Measurements from ENCODE around the gene C3orf18. TPM values are rescaled to one million over a fixed set of nuclear protein-coding genes. Genes with fewer than 3 reads are reported as not detected.

The C3orf18 gene
- total and polyA plus RNA-seq, 9 of the 15 experiments (the other 6 are each of a cell fraction or from before 2014, with no cell fraction given): 0.01 to 2.3 (median 0.94) TPM

DNA sequence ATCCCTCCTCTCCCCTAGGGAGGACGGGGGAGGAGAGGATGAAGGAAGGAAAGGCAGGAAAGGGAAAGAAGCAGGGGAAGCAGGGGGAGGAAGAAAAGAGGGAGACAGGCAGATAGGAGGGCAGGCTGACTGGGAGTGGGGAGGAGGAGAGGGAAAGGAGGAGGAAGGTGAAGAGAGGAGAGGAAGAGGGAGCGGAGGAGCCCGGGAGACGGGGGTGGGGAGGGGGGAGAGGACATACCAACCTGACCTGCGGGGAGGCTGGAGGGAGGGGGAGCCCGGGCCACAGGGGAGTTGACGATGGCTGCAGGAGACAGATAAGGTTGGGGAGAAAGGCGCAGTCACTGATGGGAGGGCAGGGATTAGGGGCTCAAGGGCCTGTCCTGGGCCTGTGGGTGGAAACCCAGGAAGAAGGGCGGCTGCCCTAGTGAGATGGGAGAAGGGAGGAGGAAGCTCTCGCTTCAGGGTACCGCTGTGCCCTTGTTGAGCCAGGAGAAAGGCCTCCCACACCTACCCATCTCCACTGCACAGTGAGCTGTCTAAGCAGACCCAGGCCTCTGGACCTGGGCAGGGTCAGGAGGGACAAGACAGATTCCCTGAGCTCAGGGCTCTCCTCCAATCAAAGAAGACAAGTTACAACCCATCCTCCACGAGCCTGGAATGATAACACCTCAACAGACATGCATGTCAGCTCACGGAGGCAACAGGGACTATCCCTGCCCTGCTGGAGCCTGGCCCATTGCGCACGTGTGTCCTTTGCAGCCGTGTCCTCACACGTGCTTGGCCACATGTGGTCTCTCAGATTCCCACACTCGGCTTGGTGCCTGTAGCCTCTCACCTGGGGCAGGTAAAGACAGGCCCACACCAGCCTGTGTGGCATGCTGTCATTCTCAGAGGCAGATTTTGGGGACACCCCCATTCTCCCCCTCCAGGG lies 27.9 kb downstream of the C3orf18 start (continued):
- TF ChIP-seq SAFB (IDR thresholded peaks at IDR 0.05; ENCODE audit: borderline replicate concordance, low read depth, low read length): no peak
- TF ChIP-seq, protein P1, sequence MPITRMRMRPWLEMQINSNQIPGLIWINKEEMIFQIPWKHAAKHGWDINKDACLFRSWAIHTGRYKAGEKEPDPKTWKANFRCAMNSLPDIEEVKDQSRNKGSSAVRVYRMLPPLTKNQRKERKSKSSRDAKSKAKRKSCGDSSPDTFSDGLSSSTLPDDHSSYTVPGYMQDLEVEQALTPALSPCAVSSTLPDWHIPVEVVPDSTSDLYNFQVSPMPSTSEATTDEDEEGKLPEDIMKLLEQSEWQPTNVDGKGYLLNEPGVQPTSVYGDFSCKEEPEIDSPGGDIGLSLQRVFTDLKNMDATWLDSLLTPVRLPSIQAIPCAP (CRISPR knock-in tag; IDR thresholded peaks at IDR 0.05; ENCODE audit: borderline replicate concordance): no peak
- TF ChIP-seq JUN (IDR thresholded peaks at IDR 0.05; ENCODE audit: borderline replicate concordance, low read depth, low read length): no peak
- TF ChIP-seq JUN (CRISPR knock-in tag; IDR thresholded peaks at IDR 0.05; ENCODE audit: borderline replicate concordance): no peak
- TF ChIP-seq ZBTB49 (CRISPR knock-in tag; IDR thresholded peaks at IDR 0.05; ENCODE audit: borderline replicate concordance): no peak
- TF ChIP-seq ILK (tag; IDR thresholded peaks at IDR 0.05; ENCODE audit: borderline replicate concordance, low read depth): no peak
- peak; percentile 62; the same call in 1 of the 2 replicates for TF ChIP-seq MECOM (CRISPR knock-in tag; IDR thresholded peaks at IDR 0.05)
- TF ChIP-seq DACH1 (IDR thresholded peaks at IDR 0.05; ENCODE audit: partially characterized antibody): no peak
- TF ChIP-seq, protein P2, sequence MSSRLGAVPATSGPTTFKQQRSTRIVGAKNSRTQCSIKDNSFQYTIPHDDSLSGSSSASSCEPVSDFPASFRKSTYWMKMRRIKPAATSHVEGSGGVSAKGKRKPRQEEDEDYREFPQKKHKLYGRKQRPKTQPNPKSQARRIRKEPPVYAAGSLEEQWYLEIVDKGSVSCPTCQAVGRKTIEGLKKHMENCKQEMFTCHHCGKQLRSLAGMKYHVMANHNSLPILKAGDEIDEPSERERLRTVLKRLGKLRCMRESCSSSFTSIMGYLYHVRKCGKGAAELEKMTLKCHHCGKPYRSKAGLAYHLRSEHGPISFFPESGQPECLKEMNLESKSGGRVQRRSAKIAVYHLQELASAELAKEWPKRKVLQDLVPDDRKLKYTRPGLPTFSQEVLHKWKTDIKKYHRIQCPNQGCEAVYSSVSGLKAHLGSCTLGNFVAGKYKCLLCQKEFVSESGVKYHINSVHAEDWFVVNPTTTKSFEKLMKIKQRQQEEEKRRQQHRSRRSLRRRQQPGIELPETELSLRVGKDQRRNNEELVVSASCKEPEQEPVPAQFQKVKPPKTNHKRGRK (tag; IDR thresholded peaks at IDR 0.05): no peak
- TF ChIP-seq SMAD2 (IDR thresholded peaks at IDR 0.05; ENCODE audit: low read depth, low read length): no peak
- no peak for TF ChIP-seq HNRNPH1 (optimal IDR thresholded peaks at IDR 0.05; ENCODE audit: low read depth, low read length)
- peak; percentile 91 for TF ChIP-seq SMARCA4 (IDR thresholded peaks at IDR 0.05)
- TF ChIP-seq, protein P3, sequence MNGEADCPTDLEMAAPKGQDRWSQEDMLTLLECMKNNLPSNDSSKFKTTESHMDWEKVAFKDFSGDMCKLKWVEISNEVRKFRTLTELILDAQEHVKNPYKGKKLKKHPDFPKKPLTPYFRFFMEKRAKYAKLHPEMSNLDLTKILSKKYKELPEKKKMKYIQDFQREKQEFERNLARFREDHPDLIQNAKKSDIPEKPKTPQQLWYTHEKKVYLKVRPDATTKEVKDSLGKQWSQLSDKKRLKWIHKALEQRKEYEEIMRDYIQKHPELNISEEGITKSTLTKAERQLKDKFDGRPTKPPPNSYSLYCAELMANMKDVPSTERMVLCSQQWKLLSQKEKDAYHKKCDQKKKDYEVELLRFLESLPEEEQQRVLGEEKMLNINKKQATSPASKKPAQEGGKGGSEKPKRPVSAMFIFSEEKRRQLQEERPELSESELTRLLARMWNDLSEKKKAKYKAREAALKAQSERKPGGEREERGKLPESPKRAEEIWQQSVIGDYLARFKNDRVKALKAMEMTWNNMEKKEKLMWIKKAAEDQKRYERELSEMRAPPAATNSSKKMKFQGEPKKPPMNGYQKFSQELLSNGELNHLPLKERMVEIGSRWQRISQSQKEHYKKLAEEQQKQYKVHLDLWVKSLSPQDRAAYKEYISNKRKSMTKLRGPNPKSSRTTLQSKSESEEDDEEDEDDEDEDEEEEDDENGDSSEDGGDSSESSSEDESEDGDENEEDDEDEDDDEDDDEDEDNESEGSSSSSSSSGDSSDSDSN (IDR thresholded peaks at IDR 0.05; ENCODE audit: borderline replicate concordance in 1 of 2, low read depth in 2 of 2, low read length in 2 of 2): no peak
- no peak for TF ChIP-seq PTBP1 (IDR thresholded peaks at IDR 0.05; ENCODE audit: low read depth, low read length)
- no peak for TF ChIP-seq TEAD2 (tag; IDR thresholded peaks at IDR 0.05)
- peak; percentile 31 to 65; a peak in 1 of 4 replicates for TF ChIP-seq MLLT1 (IDR thresholded peaks at IDR 0.05)
- peak; percentile 92 for TF ChIP-seq NCOR1 (IDR thresholded peaks at IDR 0.05)
- no peak for TF ChIP-seq PURB (CRISPR knock-in tag; IDR thresholded peaks at IDR 0.05; ENCODE audit: low read depth)
